Calu3 (cell line): ENCODE measurements around the gene MYO7A. TPM values are rescaled to one million over a fixed set of nuclear protein-coding genes. Genes with fewer than 3 reads are reported as not detected.

Source experiments
- BruUV-seq: library from RNA; stranded (reverse); fragments of 400-500 nt; replicated peaks from 2 replicates; lab custom pipeline; 2021; lab: Mats Ljungman, UMichigan
- CTCF ChIA-PET: fragments of 300-600 bp; sonication (Branson Sonifier 250); formaldehyde crosslinking; loops from one replicate; lab custom pipeline; 2022; ENCODE audit warnings: antibody characterized with exemption; lab: Charles Lee
- DNase-seq: peaks from one replicate; pipeline ENCODE4 v3.0.0; 2022
- H3K27ac Mint-ChIP-seq: one replicate; pipeline ENCODE4 v1.8.0; 2022; ENCODE audit warnings: mixed read lengths; ENCODE audit not compliant: unreplicated experiment
- H3K27me3 Mint-ChIP-seq: one replicate; pipeline ENCODE4 v1.8.0; 2022; ENCODE audit warnings: mixed read lengths; ENCODE audit not compliant: unreplicated experiment
- H3K36me3 Mint-ChIP-seq: one replicate; pipeline ENCODE4 v1.8.0; 2022; ENCODE audit warnings: mild to moderate bottlenecking, moderate library complexity, mixed read lengths; ENCODE audit not compliant: insufficient read depth, unreplicated experiment
- H3K4me1 Mint-ChIP-seq: one replicate; pipeline ENCODE4 v1.8.0; 2022; ENCODE audit warnings: mild to moderate bottlenecking, low read depth, mixed read lengths; ENCODE audit not compliant: unreplicated experiment
- H3K4me3 Mint-ChIP-seq: one replicate; pipeline ENCODE4 v1.8.0; 2022; ENCODE audit warnings: mild to moderate bottlenecking, low read depth, moderate library complexity, mixed read lengths; ENCODE audit not compliant: unreplicated experiment
- H3K9me3 Mint-ChIP-seq: one replicate; pipeline ENCODE4 v1.8.0; 2022; ENCODE audit warnings: low read depth, mixed read lengths; ENCODE audit not compliant: unreplicated experiment
- CTCF ChIP-seq: fragments of 200-600 bp; IDR thresholded peaks from one replicate; pipeline ENCODE4 v1.8.0; 2022; ENCODE audit warnings: antibody characterized with exemption; ENCODE audit not compliant: unreplicated experiment
- intact Hi-C: fragments of 100-400 bp; cut with micrococcal nuclease; formaldehyde crosslinking; loops from one replicate; pipeline ENCODE4 v1.10.0; 2022; ENCODE audit not compliant: unreplicated experiment
- total RNA-seq: library from RNA; stranded (reverse); gene quantifications from 2 replicates; pipeline ENCODE4 v1.2.3, GENCODE V29; 2022

Gene MYO7A
- total RNA-seq, 1 experiment from 2014 or later = 3.7 TPM

- Mint-ChIP-seq H3K36me3 (no peaks in the 10 kb centered on the region), H3K4me3 (no peak overlapping the region), H3K9me3 (no peaks in the 10 kb centered on the region), H3K27ac (no peak overlapping the region), H3K27me3 (peaks cover 63% of the 10 kb centered on the region), H3K4me1 (no peaks in the 10 kb centered on the region)
- intact Hi-C loops = no loop called here
- DNase-seq = no peak
- no TSS peak for BruUV-seq
- TF ChIP-seq CTCF = no peak
- CTCF ChIA-PET = no interaction called here
Measured at GRCh38 chr11:77150836-77151235, 22.8 kb downstream of the MYO7A start.

- BruUV-seq = no TSS peak
- peaks cover 57% of the 10 kb centered on the region for H3K27me3 Mint-ChIP-seq
- no peak for DNase-seq
- intact Hi-C loops = no loop called here
- CTCF ChIA-PET = no interaction called here
- H3K36me3 Mint-ChIP-seq = no peaks in the 10 kb centered on the region
- no peak overlapping the region for H3K4me3 Mint-ChIP-seq
- H3K4me1 Mint-ChIP-seq = no peaks in the 10 kb centered on the region
- H3K27ac Mint-ChIP-seq = no peak overlapping the region
- no peak for TF ChIP-seq CTCF
- H3K9me3 Mint-ChIP-seq = no peaks in the 10 kb centered on the region
Measured at GRCh38 chr11:77151804-77152509, 23.9 kb downstream of the MYO7A start.

- no peak for DNase-seq
- Mint-ChIP-seq H3K4me1 (no peaks in the 10 kb centered on the region), H3K9me3 (no peaks in the 10 kb centered on the region), H3K27me3 (peaks cover 48% of the 10 kb centered on the region), H3K27ac (no peak overlapping the region), H3K36me3 (no peaks in the 10 kb centered on the region), H3K4me3 (no peak overlapping the region)
- intact Hi-C loops = no loop called here
- CTCF ChIA-PET = no interaction called here
- TF ChIP-seq CTCF = no peak
- no TSS peak for BruUV-seq
Measured at GRCh38 chr11:77152846-77153245, 24.8 kb downstream of the MYO7A start.

- Mint-ChIP-seq H3K27me3 (peaks cover 52% of the 10 kb centered on the region), H3K4me3 (no peak overlapping the region), H3K27ac (no peak overlapping the region), H3K4me1 (no peaks in the 10 kb centered on the region), H3K9me3 (no peaks in the 10 kb centered on the region), H3K36me3 (no peaks in the 10 kb centered on the region)
- BruUV-seq = no TSS peak
- CTCF ChIA-PET = no interaction called here
- no peak for TF ChIP-seq CTCF
- DNase-seq = no peak
- intact Hi-C loops = no loop called here
Measured at GRCh38 chr11:77153276-77154185, 25.5 kb downstream of the MYO7A start.
